A549 (cell line): ENCODE results near the gene NUTM2E.
"Not testable (repeated sequence)": the region's sequence is repeated elsewhere in the genome, so short reads cannot be mapped to it uniquely, and the experiment has no call there.

Experiments used
- GATA3 ChIP-seq: IDR thresholded peaks from 2 replicates; pipeline ENCODE4 v1.6.1; 2012; ENCODE audit warnings: borderline replicate concordance
- HDAC2 ChIP-seq: fragments of 200-600 bp; sonication (generic); IDR thresholded peaks from 2 replicates; pipeline ENCODE4 v1.6.1; 2016
- POLR2A ChIP-seq: IDR thresholded peaks from 2 replicates; pipeline ENCODE4 v1.6.1; 2012; ENCODE audit warnings: mild to moderate bottlenecking, low read length
- RAD21 ChIP-seq, 2 experiments: fragments of >200 bp in 1 of 2; sonication (Bioruptor Twin) in 1 of 2; formaldehyde crosslinking in 1 of 2; IDR thresholded peaks in 1 of 2; conservative IDR thresholded peaks in 1 of 2; 2 replicates in 1 of 2; 3 replicates in 1 of 2; pipeline ENCODE4 v1.6.1; 2012 to 2018; ENCODE audit warnings: inconsistent platforms in 1 of 2
- SREBF2 ChIP-seq: fragments of 450-650 bp; IDR thresholded peaks from 2 replicates; pipeline ENCODE4 v1.6.1; 2014; ENCODE audit warnings: mild to moderate bottlenecking, moderate library complexity
- TF ChIP-seq, protein P1 (sequence below): fragments of 200-600 bp; sonication (generic); IDR thresholded peaks from 2 replicates; pipeline ENCODE4 v1.6.1; 2016; ENCODE audit warnings: antibody characterized with exemption, mild to moderate bottlenecking, moderate library complexity
- TF ChIP-seq, protein P2 (sequence below): fragments of >200 bp; sonication (Bioruptor Twin); formaldehyde crosslinking; IDR thresholded peaks from 3 replicates; pipeline ENCODE4 v1.5.1; 2016
- TF ChIP-seq, protein P3 (sequence below): fragments of 450-650 bp; IDR thresholded peaks from 2 replicates; pipeline ENCODE4 v1.6.1; 2014; ENCODE audit warnings: antibody characterized with exemption

DNA sequence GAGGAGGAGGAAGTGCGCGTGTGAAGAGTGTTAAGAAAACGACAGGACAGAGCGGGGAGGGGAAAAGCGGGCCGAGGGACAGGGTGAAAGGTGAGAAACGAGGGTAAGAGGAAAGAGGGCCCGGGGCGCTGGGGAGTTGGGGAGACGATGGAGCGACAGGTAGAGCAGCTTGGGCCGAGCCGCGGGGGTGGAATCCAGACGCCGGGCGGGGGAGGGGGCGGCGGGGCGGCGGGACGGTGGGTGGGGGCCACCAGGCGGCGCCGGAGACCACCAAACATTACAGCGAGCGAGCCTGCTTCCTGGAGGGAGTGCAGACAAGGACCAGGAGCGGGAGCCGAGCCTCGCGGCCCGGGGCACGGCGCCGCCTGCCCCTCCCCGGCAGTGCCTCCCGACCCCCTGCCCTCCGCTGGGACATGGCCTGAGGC is 940 bp upstream of the NUTM2E start:
- not testable (repeated sequence) for TF ChIP-seq SREBF2; POLR2A; RAD21 (conservative IDR thresholded peaks at IDR 0.05 in 1 of 2, IDR thresholded peaks at IDR 0.05 in 1 of 2); GATA3; HDAC2
- TF ChIP-seq, protein P1, sequence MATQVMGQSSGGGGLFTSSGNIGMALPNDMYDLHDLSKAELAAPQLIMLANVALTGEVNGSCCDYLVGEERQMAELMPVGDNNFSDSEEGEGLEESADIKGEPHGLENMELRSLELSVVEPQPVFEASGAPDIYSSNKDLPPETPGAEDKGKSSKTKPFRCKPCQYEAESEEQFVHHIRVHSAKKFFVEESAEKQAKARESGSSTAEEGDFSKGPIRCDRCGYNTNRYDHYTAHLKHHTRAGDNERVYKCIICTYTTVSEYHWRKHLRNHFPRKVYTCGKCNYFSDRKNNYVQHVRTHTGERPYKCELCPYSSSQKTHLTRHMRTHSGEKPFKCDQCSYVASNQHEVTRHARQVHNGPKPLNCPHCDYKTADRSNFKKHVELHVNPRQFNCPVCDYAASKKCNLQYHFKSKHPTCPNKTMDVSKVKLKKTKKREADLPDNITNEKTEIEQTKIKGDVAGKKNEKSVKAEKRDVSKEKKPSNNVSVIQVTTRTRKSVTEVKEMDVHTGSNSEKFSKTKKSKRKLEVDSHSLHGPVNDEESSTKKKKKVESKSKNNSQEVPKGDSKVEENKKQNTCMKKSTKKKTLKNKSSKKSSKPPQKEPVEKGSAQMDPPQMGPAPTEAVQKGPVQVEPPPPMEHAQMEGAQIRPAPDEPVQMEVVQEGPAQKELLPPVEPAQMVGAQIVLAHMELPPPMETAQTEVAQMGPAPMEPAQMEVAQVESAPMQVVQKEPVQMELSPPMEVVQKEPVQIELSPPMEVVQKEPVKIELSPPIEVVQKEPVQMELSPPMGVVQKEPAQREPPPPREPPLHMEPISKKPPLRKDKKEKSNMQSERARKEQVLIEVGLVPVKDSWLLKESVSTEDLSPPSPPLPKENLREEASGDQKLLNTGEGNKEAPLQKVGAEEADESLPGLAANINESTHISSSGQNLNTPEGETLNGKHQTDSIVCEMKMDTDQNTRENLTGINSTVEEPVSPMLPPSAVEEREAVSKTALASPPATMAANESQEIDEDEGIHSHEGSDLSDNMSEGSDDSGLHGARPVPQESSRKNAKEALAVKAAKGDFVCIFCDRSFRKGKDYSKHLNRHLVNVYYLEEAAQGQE, result not testable (repeated sequence)
- TF ChIP-seq, protein P2, sequence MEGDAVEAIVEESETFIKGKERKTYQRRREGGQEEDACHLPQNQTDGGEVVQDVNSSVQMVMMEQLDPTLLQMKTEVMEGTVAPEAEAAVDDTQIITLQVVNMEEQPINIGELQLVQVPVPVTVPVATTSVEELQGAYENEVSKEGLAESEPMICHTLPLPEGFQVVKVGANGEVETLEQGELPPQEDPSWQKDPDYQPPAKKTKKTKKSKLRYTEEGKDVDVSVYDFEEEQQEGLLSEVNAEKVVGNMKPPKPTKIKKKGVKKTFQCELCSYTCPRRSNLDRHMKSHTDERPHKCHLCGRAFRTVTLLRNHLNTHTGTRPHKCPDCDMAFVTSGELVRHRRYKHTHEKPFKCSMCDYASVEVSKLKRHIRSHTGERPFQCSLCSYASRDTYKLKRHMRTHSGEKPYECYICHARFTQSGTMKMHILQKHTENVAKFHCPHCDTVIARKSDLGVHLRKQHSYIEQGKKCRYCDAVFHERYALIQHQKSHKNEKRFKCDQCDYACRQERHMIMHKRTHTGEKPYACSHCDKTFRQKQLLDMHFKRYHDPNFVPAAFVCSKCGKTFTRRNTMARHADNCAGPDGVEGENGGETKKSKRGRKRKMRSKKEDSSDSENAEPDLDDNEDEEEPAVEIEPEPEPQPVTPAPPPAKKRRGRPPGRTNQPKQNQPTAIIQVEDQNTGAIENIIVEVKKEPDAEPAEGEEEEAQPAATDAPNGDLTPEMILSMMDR, result not testable (repeated sequence)
- TF ChIP-seq, protein P3, sequence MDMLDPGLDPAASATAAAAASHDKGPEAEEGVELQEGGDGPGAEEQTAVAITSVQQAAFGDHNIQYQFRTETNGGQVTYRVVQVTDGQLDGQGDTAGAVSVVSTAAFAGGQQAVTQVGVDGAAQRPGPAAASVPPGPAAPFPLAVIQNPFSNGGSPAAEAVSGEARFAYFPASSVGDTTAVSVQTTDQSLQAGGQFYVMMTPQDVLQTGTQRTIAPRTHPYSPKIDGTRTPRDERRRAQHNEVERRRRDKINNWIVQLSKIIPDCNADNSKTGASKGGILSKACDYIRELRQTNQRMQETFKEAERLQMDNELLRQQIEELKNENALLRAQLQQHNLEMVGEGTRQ, result not testable (repeated sequence)
